IMR-90 (cell line): ENCODE results near the gene GHDC. TPM values are rescaled to one million over a fixed set of nuclear protein-coding genes. Genes with fewer than 3 reads are reported as not detected.
A peak's percentile ranks its signal among the peaks of the same experiment; 100 is the strongest.

ENCODE experiments used
- ATAC-seq: fragments of 200-7000 bp; cut with Tn5 transposase; 2 replicates; pipeline ENCODE4 v1.9.1; 2020; ENCODE audit warnings: low read depth, mild to moderate bottlenecking, moderate library complexity
- BruUV-seq: library from RNA; stranded (reverse); fragments of 400-500 nt; replicated peaks from 2 replicates; lab custom pipeline; 2021; lab: Mats Ljungman, UMichigan
- CTCF ChIA-PET: fragments of 300-600 bp; formaldehyde crosslinking; extraction: SDS; loops from one replicate; lab custom pipeline; 2021; ENCODE audit warnings: antibody characterized with exemption; lab: Yijun Ruan, JAX
- POLR2A ChIA-PET: fragments of 300-600 bp; sonication (Branson Sonifier 250); formaldehyde crosslinking; loops from one replicate; lab custom pipeline; 2022; ENCODE audit warnings: antibody characterized with exemption; ENCODE audit not compliant: unreplicated experiment; lab: Charles Lee
- DNase-seq: peaks from one replicate; pipeline ENCODE4 v3.0.0; 2013
- H2AFZ ChIP-seq: replicated peaks from 2 replicates; pipeline ENCODE3; 2013; ENCODE audit warnings: low read length, mild to moderate bottlenecking; ENCODE audit not compliant: poor library complexity
- H2AK5ac ChIP-seq: 2 replicates; pipeline ENCODE4 v1.6.1; 2013; ENCODE audit warnings: low read depth, low read length, inconsistent platforms
- H2AK9ac ChIP-seq: replicated peaks from 2 replicates; pipeline ENCODE3; 2013; ENCODE audit warnings: mild to moderate bottlenecking, low read depth, low read length, moderate library complexity; ENCODE audit not compliant: poor library complexity
- H2BK120ac ChIP-seq: 2 replicates; pipeline ENCODE4 v1.6.1; 2013; ENCODE audit warnings: low read depth, low read length, inconsistent platforms
- H2BK15ac ChIP-seq: 3 replicates; pipeline ENCODE4 v1.6.1; 2013; ENCODE audit warnings: low read depth, low read length, inconsistent platforms
- H2BK20ac ChIP-seq: 2 replicates; pipeline ENCODE4 v1.6.1; 2013; ENCODE audit warnings: low read depth, mild to moderate bottlenecking, inconsistent platforms, low read length, moderate library complexity
- H2BK5ac ChIP-seq: 2 replicates; pipeline ENCODE4 v1.6.1; 2013; ENCODE audit warnings: mild to moderate bottlenecking, low read depth, low read length, inconsistent platforms; ENCODE audit not compliant: poor library complexity, severe bottlenecking
- H3K14ac ChIP-seq: replicated peaks from 2 replicates; pipeline ENCODE4 v1.6.1; 2013; ENCODE audit warnings: low read depth, low read length, inconsistent platforms
- H3K18ac ChIP-seq: 2 replicates; pipeline ENCODE4 v1.6.1; 2013; ENCODE audit warnings: low read depth, low read length, control low read depth
- H3K23ac ChIP-seq: 2 replicates; pipeline ENCODE4 v1.6.1; 2013; ENCODE audit warnings: low read depth, low read length, inconsistent platforms
- H3K27ac ChIP-seq: 2 replicates; pipeline ENCODE4 v1.5.1; 2013; ENCODE audit warnings: mild to moderate bottlenecking, control low read depth, low read length; ENCODE audit not compliant: insufficient read depth
- H3K27me3 ChIP-seq: 2 replicates; pipeline ENCODE4 v1.6.1; 2013; ENCODE audit warnings: low read length; ENCODE audit not compliant: control insufficient read depth, insufficient read depth
- H3K36me3 ChIP-seq: 2 replicates; pipeline ENCODE4 v1.6.1; 2013; ENCODE audit warnings: low read length, mixed read lengths; ENCODE audit not compliant: control insufficient read depth, insufficient read depth
- H3K4ac ChIP-seq: 2 replicates; pipeline ENCODE4 v1.6.1; 2013; ENCODE audit warnings: low read depth, low read length, inconsistent platforms
- H3K4me1 ChIP-seq: 2 replicates; pipeline ENCODE4 v1.6.1; 2013; ENCODE audit warnings: low read length, mixed read lengths; ENCODE audit not compliant: control insufficient read depth, insufficient read depth
- H3K4me2 ChIP-seq: 2 replicates; pipeline ENCODE4 v1.6.1; 2013; ENCODE audit warnings: low read depth, mild to moderate bottlenecking, control low read depth, low read length, moderate library complexity
- H3K4me3 ChIP-seq: 2 replicates; pipeline ENCODE4 v1.5.1; 2013; ENCODE audit warnings: low read depth, mild to moderate bottlenecking, control low read depth, low read length, moderate library complexity; ENCODE audit not compliant: insufficient read depth
- H3K56ac ChIP-seq: 2 replicates; pipeline ENCODE4 v1.6.1; 2013; ENCODE audit warnings: low read length, inconsistent platforms; ENCODE audit not compliant: insufficient read depth; ENCODE audit errors: extremely low read depth
- H3K79me1 ChIP-seq, 2 experiments: 2 replicates each; pipeline ENCODE4 v1.6.1; 2013; ENCODE audit warnings: low read length in 2 of 2, inconsistent platforms in 1 of 2, low read depth in 1 of 2
- H3K9ac ChIP-seq: 2 replicates; pipeline ENCODE4 v1.6.1; 2013; ENCODE audit warnings: low read depth, low read length, control low read depth
- H3K9me1 ChIP-seq: 2 replicates; pipeline ENCODE4 v1.6.1; 2013; ENCODE audit warnings: low read length, inconsistent platforms; ENCODE audit not compliant: insufficient read depth
- H3K9me3 ChIP-seq: 2 replicates; pipeline ENCODE4 v1.6.1; 2013; ENCODE audit warnings: low read length; ENCODE audit not compliant: control insufficient read depth, insufficient read depth
- H4K20me1 ChIP-seq: 2 replicates; pipeline ENCODE4 v1.6.1; 2013; ENCODE audit warnings: low read length, inconsistent platforms; ENCODE audit not compliant: insufficient read depth
- H4K5ac ChIP-seq: 2 replicates; pipeline ENCODE4 v1.6.1; 2013; ENCODE audit warnings: mild to moderate bottlenecking, low read depth, low read length, control low read depth
- H4K8ac ChIP-seq, 2 experiments: 2 replicates each; pipeline ENCODE4 v1.6.1; 2013; ENCODE audit warnings: low read depth in 2 of 2, low read length in 2 of 2, control low read depth in 1 of 2, inconsistent platforms in 1 of 2
- H4K91ac ChIP-seq: 2 replicates; pipeline ENCODE4 v1.6.1; 2013; ENCODE audit warnings: low read depth, low read length, inconsistent platforms; ENCODE audit not compliant: insufficient read depth
- BHLHE40 ChIP-seq: fragments of 150-350 bp; IDR thresholded peaks from 2 replicates; pipeline ENCODE4 v1.6.1; 2016; ENCODE audit warnings: mild to moderate bottlenecking, low read depth, low read length
- MAZ ChIP-seq: IDR thresholded peaks from 2 replicates; pipeline ENCODE4 v1.6.1; 2012; ENCODE audit warnings: low read depth, mild to moderate bottlenecking, low read length, improper control_type of control experiment, moderate library complexity, borderline replicate concordance
- MXI1 ChIP-seq: IDR thresholded peaks from 2 replicates; pipeline ENCODE4 v1.6.1; 2012; ENCODE audit warnings: low read depth, mild to moderate bottlenecking, low read length, moderate library complexity, borderline replicate concordance
- NFE2L2 ChIP-seq: fragments of 150-350 bp; IDR thresholded peaks from 2 replicates; pipeline ENCODE4 v1.6.1; 2016; ENCODE audit warnings: low read depth, mild to moderate bottlenecking, low read length
- RAD21 ChIP-seq: IDR thresholded peaks from 2 replicates; pipeline ENCODE4 v1.6.1; 2012; ENCODE audit warnings: low read length, improper control_type of control experiment
- RCOR1 ChIP-seq: IDR thresholded peaks from 2 replicates; pipeline ENCODE4 v1.6.1; 2012; ENCODE audit warnings: mild to moderate bottlenecking, low read length, improper control_type of control experiment; ENCODE audit not compliant: insufficient replicate concordance
- RFX5 ChIP-seq: IDR thresholded peaks from 2 replicates; pipeline ENCODE4 v1.8.0; 2012; ENCODE audit warnings: low read depth, mild to moderate bottlenecking, low read length, moderate library complexity
- SMC3 ChIP-seq: fragments of 150-350 bp; IDR thresholded peaks from 2 replicates; pipeline ENCODE4 v1.6.1; 2016; ENCODE audit warnings: low read depth, mild to moderate bottlenecking, antibody characterized with exemption, low read length, moderate library complexity
- WGBS, 2 experiments: methylation state at CpG; one replicate each; pipeline versions ENCODE4 v1.1.5 to v1.1.7; 2013; ENCODE audit warnings: missing lambda C conversion rate in 2 of 2; ENCODE audit not compliant: insufficient read length in 1 of 2; ENCODE audit errors: extremely low coverage in 2 of 2; 5-methylcytosine and 5-hydroxymethylcytosine counted together
- dilution Hi-C: fragments of 300-500 bp; cut with HindIII; formaldehyde crosslinking; loops from one replicate; pipeline ENCODE4 v1.14.3; 2018; ENCODE audit warnings: low sequenced_read_pairs; ENCODE audit not compliant: unreplicated experiment
- in situ Hi-C: fragments of 300-500 bp; cut with MboI; formaldehyde crosslinking; loops from 3 replicates; pipeline ENCODE4 v1.14.3; 2019; ENCODE audit warnings: low sequenced_read_pairs, inconsistent platforms, mixed read lengths
- intact Hi-C: fragments of 100-400 bp; cut with micrococcal nuclease; formaldehyde crosslinking; loops from 2 replicates; pipeline ENCODE4 v1.10.0; 2022
- polyA plus RNA-seq, 3 experiments: library from polyadenylated mRNA; depleted of rRNA; stranded (reverse); fragments of >200 nt; gene quantifications; 2 replicates each; pipeline ENCODE4 v1.2.3, GENCODE V29; 2012; ENCODE audit warnings: low replicate concordance in 1 of 3
- total RNA-seq: library from RNA; depleted of rRNA; stranded (reverse); fragments of >200 nt; gene quantifications from 2 replicates; pipeline ENCODE4 v1.2.3, GENCODE V29; 2012
- TF ChIP-seq, protein P1 (sequence below): conservative IDR thresholded peaks from 2 replicates; pipeline ENCODE4 v1.5.1; 2012; ENCODE audit warnings: mild to moderate bottlenecking, low read depth, low read length, improper control_type of control experiment

GHDC gene
- total and polyA plus RNA-seq, 2 of the 4 experiments (the other 2 are of a cell fraction): 5.2 to 8.1 TPM

DNA sequence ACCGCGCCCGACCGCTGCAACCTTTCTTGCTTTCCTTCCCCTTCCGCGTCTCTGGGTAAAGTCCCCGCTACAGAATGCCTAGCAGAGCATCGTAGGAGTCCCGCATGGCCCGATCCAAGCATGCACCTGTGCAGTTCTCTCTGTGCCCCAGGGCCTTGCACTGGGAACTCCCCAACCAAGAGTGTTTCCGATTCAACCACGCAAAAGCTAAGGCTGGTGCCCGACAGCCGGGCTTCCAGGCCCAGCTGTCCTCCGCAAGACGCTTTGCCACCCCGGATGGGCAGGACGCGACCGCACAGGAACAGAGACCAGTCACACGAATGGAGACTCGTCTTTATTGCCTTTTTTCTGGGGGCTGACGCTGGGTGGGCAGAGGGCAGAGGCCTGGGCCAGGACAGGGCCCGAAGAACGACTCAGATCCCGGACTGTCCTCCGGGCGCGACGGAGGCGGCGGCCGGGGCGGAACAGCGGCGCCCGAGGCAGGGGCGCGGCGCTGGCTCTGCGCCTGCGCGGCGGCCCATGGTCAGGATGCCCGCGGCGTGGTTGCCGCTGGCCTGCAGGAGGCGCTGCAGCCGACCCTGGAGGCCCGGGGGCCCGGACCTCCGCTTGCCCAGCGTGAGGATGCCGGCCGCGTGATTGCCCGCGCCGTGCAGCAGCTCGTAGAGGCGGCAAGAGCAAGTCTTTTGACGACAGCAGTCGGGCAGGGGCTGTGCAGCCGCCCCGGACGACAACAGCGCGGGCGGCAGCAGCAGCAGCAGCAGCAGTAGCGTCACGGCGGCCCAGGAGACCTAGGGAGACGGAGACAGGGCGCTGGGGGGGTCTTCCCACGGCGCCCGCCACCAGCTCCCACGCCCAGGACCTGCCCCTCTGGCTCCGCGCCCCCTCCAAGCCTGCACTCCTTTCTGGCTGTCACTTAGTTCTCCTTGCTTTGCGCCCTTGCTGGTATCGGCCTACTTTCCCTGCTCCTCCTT, 10.3 kb downstream of the GHDC start:
- peak; percentile 92 for ATAC-seq
- H3K4me2 ChIP-seq: peak overlapping the region; percentile 95
- peak overlapping the region; percentile 7 for H2AK9ac ChIP-seq
- H3K36me3 ChIP-seq: no peaks in the 10 kb centered on the region
- peak; percentile 63 for DNase-seq
- dilution Hi-C loops (no loop called here), intact Hi-C loops (no loop called here), in situ Hi-C loops (no loop called here)
- peak overlapping the region; percentile 69 for H2AK5ac ChIP-seq
- H2BK5ac ChIP-seq: peak overlapping the region; percentile 46
- peak overlapping the region; percentile 74; the same call in 1 of the 2 replicates for H2BK120ac ChIP-seq
- peak overlapping the region; percentile 71 for H3K4me3 ChIP-seq
- H4K8ac ChIP-seq: peak overlapping the region; percentile 75 to 94; a peak in 3 of 4 replicates
- 0 out of 2 replicates have a peak, but pooled peaks cover 2% of the 10 kb centered on the region for H4K20me1 ChIP-seq
- no peaks in the 10 kb centered on the region for H3K9me3 ChIP-seq
- peak overlapping the region; percentile 84 for H3K14ac ChIP-seq
- H2BK20ac ChIP-seq: no peak overlapping the region
- H3K9ac ChIP-seq: peak overlapping the region; percentile 77
- H3K9me1 ChIP-seq: 0 out of 2 replicates have a peak, but pooled peaks cover 3% of the 10 kb centered on the region
- peak; percentile 65 for TF ChIP-seq RAD21
- TF ChIP-seq MXI1: peak; percentile 61; the same call in 1 of the 2 replicates
- TF ChIP-seq, protein P1, sequence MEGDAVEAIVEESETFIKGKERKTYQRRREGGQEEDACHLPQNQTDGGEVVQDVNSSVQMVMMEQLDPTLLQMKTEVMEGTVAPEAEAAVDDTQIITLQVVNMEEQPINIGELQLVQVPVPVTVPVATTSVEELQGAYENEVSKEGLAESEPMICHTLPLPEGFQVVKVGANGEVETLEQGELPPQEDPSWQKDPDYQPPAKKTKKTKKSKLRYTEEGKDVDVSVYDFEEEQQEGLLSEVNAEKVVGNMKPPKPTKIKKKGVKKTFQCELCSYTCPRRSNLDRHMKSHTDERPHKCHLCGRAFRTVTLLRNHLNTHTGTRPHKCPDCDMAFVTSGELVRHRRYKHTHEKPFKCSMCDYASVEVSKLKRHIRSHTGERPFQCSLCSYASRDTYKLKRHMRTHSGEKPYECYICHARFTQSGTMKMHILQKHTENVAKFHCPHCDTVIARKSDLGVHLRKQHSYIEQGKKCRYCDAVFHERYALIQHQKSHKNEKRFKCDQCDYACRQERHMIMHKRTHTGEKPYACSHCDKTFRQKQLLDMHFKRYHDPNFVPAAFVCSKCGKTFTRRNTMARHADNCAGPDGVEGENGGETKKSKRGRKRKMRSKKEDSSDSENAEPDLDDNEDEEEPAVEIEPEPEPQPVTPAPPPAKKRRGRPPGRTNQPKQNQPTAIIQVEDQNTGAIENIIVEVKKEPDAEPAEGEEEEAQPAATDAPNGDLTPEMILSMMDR: peak; percentile 96
- no peak for TF ChIP-seq BHLHE40
- TF ChIP-seq RCOR1: peak; percentile 24
- no peak for TF ChIP-seq RFX5
- peak; percentile 52 for TF ChIP-seq SMC3
- TF ChIP-seq MAZ: peak; percentile 65; the same call in 1 of the 2 replicates
- TF ChIP-seq NFE2L2: 0 out of 2 replicates have a peak, but pooled peaks have one; percentile 2
- H3K27me3 ChIP-seq: peaks cover 28% of the 10 kb centered on the region
- H3K18ac ChIP-seq: peak overlapping the region; percentile 52; the same call in 1 of the 2 replicates
- CTCF ChIA-PET: interaction anchor here (1.0 kb wide), 2 partner anchors 10 to 12 kb away, joined by 3 read pairs; partner anchors contain the start of gene GHDC
- WGBS, 2 experiments: 5% methylated on average over 63 of the region's 83 CpGs; no CpG with 5 or more reads in 1 of the 2 experiments
- H4K5ac ChIP-seq: peak overlapping the region; percentile 90
- H4K91ac ChIP-seq: no peak overlapping the region
- peak overlapping the region; percentile 89 for H3K4ac ChIP-seq
- H3K56ac ChIP-seq: peak overlapping the region; percentile 8; the same call in 1 of the 2 replicates
- BruUV-seq: no TSS peak
- H3K4me1 ChIP-seq: peaks cover 9% of the 10 kb centered on the region
- POLR2A ChIA-PET: no interaction called here
- peak overlapping the region; percentile 58 for H3K27ac ChIP-seq
- H2AFZ ChIP-seq: peak overlapping the region; percentile 94
- H3K23ac ChIP-seq: 0 out of 2 replicates have a peak overlapping the region, but pooled peaks have one; percentile 24
- no peak overlapping the region for H2BK15ac ChIP-seq
- H3K79me1 ChIP-seq: no peaks in the 10 kb centered on the region
